ENCODE results near the gene TM4SF5. TPM values are rescaled to one million over a fixed set of nuclear protein-coding genes. Genes with fewer than 3 reads are reported as not detected.
A peak's percentile ranks its signal among the peaks of the same experiment; 100 is the strongest.

Gene TM4SF5
- total RNA-seq, 1 experiment from 2014 or later, result not detected

GRCh38 chr17:4796552-4796920, 24.9 kb downstream of the TM4SF5 start:
- H3K9me3 ChIP-seq (ENCODE audit: control insufficient read depth in 1 of 2, insufficient read depth in 1 of 2, low read depth in 1 of 2, low read length in 2 of 2), result no peaks in the 10 kb centered on the region
- ChIA-PET RAD21 (ENCODE audit: low non-redundant PET in 1 of 2, low total read pairs in 2 of 2, uncharacterized antibody in 2 of 2, unreplicated experiment in 2 of 2) (no interaction called here), CTCF (no interaction called here), POLR2A (interaction anchor here (1.0 kb wide), 1 partner anchor 10 kb away, joined by 5 read pairs; the partner anchor contains the start of gene PLD2)
- H3K4me3 ChIP-seq (replicated peaks in 1 of 2; ENCODE audit: low read depth in 1 of 2, low read length in 2 of 2), result peak overlapping the region; percentile 94 to 98
- peak overlapping the region; percentile 95 for H3K9ac ChIP-seq (ENCODE audit: low read length)
- H2AFZ ChIP-seq (ENCODE audit: low read depth, low read length, poor library complexity, severe bottlenecking), result no peak overlapping the region
- peaks cover 6 to 14% of the 10 kb centered on the region in 2 experiments; a peak in 3 of 4 replicates for H3K4me1 ChIP-seq (ENCODE audit: control insufficient read depth in 1 of 2, insufficient read depth in 2 of 2, low read length in 2 of 2)
- TF ChIP-seq EZH2phosphoT487 (IDR thresholded peaks at IDR 0.05; ENCODE audit: borderline replicate concordance) (no peak), YY1 (IDR thresholded peaks at IDR 0.05; ENCODE audit: extremely low read depth, insufficient replicate concordance, low read depth, low read length) (peak; percentile 7)
- H3K9me2 ChIP-seq (ENCODE audit: insufficient read depth), result no peaks in the 10 kb centered on the region
- H4K20me1 ChIP-seq (ENCODE audit: insufficient read depth), result no peaks in the 10 kb centered on the region
- peaks cover 19% of the 10 kb centered on the region for H3K79me2 ChIP-seq (ENCODE audit: insufficient read depth, low read length)
- intact Hi-C loops (cut with micrococcal nuclease), result no loop called here
- ATAC-seq (peak; percentile 85), DNase-seq (ENCODE audit: low read depth, low spot score) (no peak)
- peak overlapping the region; percentile 84 for H3K27ac ChIP-seq (ENCODE audit: low read depth, low read length)
- TSS peak; percentile 83 for BruUV-seq (replicated peaks)
- peaks cover 8 to 18% of the 10 kb centered on the region in 2 experiments for H3K36me3 ChIP-seq (ENCODE audit: control insufficient read depth in 1 of 2, insufficient read depth in 2 of 2, low read length in 2 of 2)
- H3K27me3 ChIP-seq (ENCODE audit: insufficient read depth, low read length), result no peaks in the 10 kb centered on the region
- peak overlapping the region; percentile 76 for H3K4me2 ChIP-seq (ENCODE audit: low read length)

- ChIA-PET CTCF (no interaction called here), RAD21 (ENCODE audit: low non-redundant PET in 1 of 2, low total read pairs in 2 of 2, uncharacterized antibody in 2 of 2, unreplicated experiment in 2 of 2) (no interaction called here), POLR2A (no interaction called here)
- Histone ChIP-seq H3K36me3 (ENCODE audit: control insufficient read depth in 1 of 2, insufficient read depth in 2 of 2, low read length in 2 of 2) (peaks cover 8 to 18% of the 10 kb centered on the region in 2 experiments), H3K9me3 (ENCODE audit: control insufficient read depth in 1 of 2, insufficient read depth in 1 of 2, low read depth in 1 of 2, low read length in 2 of 2) (no peaks in the 10 kb centered on the region), H3K9me2 (ENCODE audit: insufficient read depth) (no peaks in the 10 kb centered on the region), H3K9ac (ENCODE audit: low read length) (no peak overlapping the region), H3K27me3 (ENCODE audit: insufficient read depth, low read length) (no peaks in the 10 kb centered on the region), H2AFZ (ENCODE audit: low read depth, low read length, poor library complexity, severe bottlenecking) (no peak overlapping the region), H3K27ac (ENCODE audit: low read depth, low read length) (no peak overlapping the region), H3K4me2 (ENCODE audit: low read length) (no peak overlapping the region), H3K79me2 (ENCODE audit: insufficient read depth, low read length) (peaks cover 19% of the 10 kb centered on the region), H3K4me1 (ENCODE audit: control insufficient read depth in 1 of 2, insufficient read depth in 2 of 2, low read length in 2 of 2) (peaks cover 6 to 8% of the 10 kb centered on the region in 2 experiments; a peak in 3 of 4 replicates), H4K20me1 (ENCODE audit: insufficient read depth) (no peaks in the 10 kb centered on the region), H3K4me3 (replicated peaks in 1 of 2; ENCODE audit: low read depth in 1 of 2, low read length in 2 of 2) (no peak overlapping the region)
- ATAC-seq (no peak), DNase-seq (ENCODE audit: low read depth, low spot score) (no peak)
- intact Hi-C loops (cut with micrococcal nuclease), result no loop called here
- TF ChIP-seq ELF1 (IDR thresholded peaks at IDR 0.05; ENCODE audit: borderline replicate concordance, low read depth) (no peak), ZFX (IDR thresholded peaks at IDR 0.05) (no peak), FOSL1 (IDR thresholded peaks at IDR 0.05; ENCODE audit: low read depth) (no peak), JUND (IDR thresholded peaks at IDR 0.05) (no peak), ZBTB33 (IDR thresholded peaks at IDR 0.05; ENCODE audit: extremely low read depth, insufficient replicate concordance, low read length) (no peak)
- no TSS peak for BruUV-seq (replicated peaks)
Measured at GRCh38 chr17:4800462-4801196, 28.9 kb downstream of the TM4SF5 start.
